Kidney epithelial cell (primary cell): ENCODE results near the gene OPHN1. TPM values are rescaled to one million over a fixed set of nuclear protein-coding genes. Genes with fewer than 3 reads are reported as not detected.

Source experiments
- DNase-seq: peaks from one replicate; pipeline ENCODE4 v3.0.0-alpha.2; 2010; ENCODE audit warnings: low read depth
- H3K27me3 ChIP-seq: 2 replicates; pipeline ENCODE4 v1.6.0; 2011; ENCODE audit warnings: low read length; ENCODE audit not compliant: control insufficient read depth, insufficient read depth
- H3K36me3 ChIP-seq: 2 replicates; pipeline ENCODE4 v1.5.1; 2011; ENCODE audit warnings: low read length; ENCODE audit not compliant: control insufficient read depth, insufficient read depth
- H3K4me3 ChIP-seq: 2 replicates; pipeline ENCODE4 v1.5.1; 2011; ENCODE audit warnings: low read depth, mild to moderate bottlenecking, control low read depth, low read length
- total RNA-seq: library from RNA; depleted of rRNA; stranded (reverse); fragments of >200 nt; gene quantifications from 2 replicates; pipeline ENCODE4 v1.2.3, GENCODE V29; 2015
- TF ChIP-seq, protein P1 (sequence below): IDR thresholded peaks from 2 replicates; pipeline ENCODE4 v1.5.1; 2011; ENCODE audit warnings: mild to moderate bottlenecking, moderate library complexity, low read length, control low read depth, inconsistent platforms; ENCODE audit not compliant: insufficient read depth, poor library complexity, severe bottlenecking

OPHN1 gene
- total RNA-seq, 1 donor from 2014 or later: 6.9 TPM

DNA sequence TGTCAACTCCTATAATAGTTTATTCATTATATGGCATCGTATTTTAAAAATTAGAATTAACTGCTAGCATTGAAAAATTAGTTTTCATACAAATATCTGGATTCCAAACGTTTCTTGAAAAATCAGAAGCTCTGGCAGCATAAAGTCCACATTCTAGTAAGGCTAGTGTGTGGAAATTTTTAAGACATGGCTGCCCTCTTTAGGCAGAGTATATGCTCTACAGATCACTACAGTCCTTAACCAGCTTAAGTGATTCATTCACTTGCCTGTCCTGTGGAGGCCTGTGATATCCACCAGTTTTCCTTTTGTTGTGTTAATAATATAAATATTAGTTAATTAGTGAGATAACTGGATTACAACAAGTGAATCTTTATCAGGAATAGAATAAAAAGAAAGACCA, 287.2 kb downstream of the OPHN1 start:
- Histone ChIP-seq H3K4me3 (no peak overlapping the region), H3K27me3 (no peaks in the 10 kb centered on the region), H3K36me3 (no peaks in the 10 kb centered on the region)
- TF ChIP-seq, protein P1, sequence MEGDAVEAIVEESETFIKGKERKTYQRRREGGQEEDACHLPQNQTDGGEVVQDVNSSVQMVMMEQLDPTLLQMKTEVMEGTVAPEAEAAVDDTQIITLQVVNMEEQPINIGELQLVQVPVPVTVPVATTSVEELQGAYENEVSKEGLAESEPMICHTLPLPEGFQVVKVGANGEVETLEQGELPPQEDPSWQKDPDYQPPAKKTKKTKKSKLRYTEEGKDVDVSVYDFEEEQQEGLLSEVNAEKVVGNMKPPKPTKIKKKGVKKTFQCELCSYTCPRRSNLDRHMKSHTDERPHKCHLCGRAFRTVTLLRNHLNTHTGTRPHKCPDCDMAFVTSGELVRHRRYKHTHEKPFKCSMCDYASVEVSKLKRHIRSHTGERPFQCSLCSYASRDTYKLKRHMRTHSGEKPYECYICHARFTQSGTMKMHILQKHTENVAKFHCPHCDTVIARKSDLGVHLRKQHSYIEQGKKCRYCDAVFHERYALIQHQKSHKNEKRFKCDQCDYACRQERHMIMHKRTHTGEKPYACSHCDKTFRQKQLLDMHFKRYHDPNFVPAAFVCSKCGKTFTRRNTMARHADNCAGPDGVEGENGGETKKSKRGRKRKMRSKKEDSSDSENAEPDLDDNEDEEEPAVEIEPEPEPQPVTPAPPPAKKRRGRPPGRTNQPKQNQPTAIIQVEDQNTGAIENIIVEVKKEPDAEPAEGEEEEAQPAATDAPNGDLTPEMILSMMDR: peak; percentile 25
- peak; percentile 5 for DNase-seq

DNA sequence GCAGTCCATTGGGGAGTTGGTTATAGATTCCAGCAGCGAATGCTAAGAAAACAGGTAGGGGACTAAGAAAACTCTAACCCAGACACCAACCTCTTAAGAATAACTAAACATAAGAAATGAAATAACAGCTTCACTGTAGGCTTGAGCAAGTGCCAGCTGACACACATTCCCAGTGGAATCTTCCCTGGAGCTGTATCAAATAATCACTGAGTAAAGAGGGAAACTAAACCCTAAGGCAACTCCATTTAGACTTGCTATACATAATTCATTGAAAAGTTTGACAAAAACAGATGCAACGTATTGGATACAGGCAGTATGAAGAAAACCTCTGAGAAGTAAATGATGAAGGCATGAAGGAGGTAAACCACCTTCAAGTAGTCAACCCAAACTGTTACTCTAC, 293.5 kb downstream of the OPHN1 start:
- Histone ChIP-seq H3K4me3 (no peak overlapping the region), H3K27me3 (no peaks in the 10 kb centered on the region), H3K36me3 (no peaks in the 10 kb centered on the region)
- no peak for DNase-seq
- TF ChIP-seq, protein P1: no peak

DNA sequence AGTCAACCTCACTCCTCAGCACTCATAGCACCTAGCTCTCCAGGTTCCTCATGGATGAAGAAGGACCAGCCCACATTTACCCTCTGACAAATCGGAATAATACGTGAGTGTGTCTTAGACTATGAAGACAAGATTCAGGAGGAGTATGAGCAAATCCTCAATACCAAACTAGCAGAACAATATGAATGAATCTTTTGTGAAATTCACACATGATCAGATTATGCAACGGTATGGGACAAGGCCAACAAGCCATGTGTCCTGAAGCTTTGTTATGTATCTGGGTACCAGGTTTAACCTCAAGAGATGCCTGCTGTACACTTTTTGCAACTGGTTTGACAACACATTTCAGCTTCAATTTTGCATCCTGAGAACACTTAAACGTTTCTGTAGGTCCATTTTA, 300.1 kb downstream of the OPHN1 start:
- no peak overlapping the region for H3K4me3 ChIP-seq
- TF ChIP-seq, protein P1: no peak
- DNase-seq: no peak
- no peaks in the 10 kb centered on the region for H3K27me3 ChIP-seq
- no peaks in the 10 kb centered on the region for H3K36me3 ChIP-seq

DNA sequence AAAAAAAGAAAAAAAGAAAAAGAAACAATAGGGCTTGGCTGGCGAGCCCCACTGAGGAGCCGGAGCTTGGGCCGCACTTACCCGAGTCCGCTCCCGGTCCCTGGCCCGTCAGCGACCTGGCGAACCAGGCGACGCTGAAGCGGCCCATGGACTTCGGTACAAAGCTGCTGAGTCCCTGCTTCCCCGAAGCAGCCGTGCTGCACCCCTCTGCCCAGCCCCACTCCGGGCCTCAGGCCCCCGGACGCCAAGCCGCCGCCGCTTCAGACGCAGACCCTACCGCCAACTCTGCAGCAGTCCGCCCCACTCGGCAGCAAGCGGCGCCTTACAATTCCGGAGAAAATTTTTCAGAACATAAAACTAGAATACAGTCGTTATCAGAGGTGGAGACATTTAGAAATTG, 300.5 kb downstream of the OPHN1 start:
- no peak overlapping the region for H3K4me3 ChIP-seq

DNA sequence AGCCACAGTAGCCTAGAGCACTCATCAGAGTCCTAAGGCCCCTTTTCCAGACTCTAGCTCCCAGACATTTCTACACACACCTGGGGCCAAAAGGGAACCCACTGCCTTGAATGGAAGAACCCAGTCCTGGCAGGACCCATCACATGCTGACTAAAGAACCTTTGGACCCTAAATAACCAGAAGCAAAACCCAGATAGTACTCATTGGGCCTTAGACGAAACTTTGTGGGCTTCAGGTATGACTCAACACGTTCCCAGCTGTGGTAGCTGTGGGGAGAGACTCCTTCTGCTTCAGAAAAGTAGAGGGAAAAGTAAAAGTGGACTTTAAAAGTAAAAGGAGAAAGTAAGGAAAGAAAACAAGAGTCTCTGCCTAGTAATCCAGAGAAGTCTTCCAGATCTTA, 311.5 kb downstream of the OPHN1 start:
- H3K27me3 ChIP-seq: no peaks in the 10 kb centered on the region
- DNase-seq: no peak
- no peaks in the 10 kb centered on the region for H3K36me3 ChIP-seq
- TF ChIP-seq, protein P1: no peak
- no peak overlapping the region for H3K4me3 ChIP-seq

More for the DNA sequence above, 300.5 kb downstream of the OPHN1 start:
- no peak for DNase-seq
- Histone ChIP-seq H3K36me3 (no peaks in the 10 kb centered on the region), H3K27me3 (no peaks in the 10 kb centered on the region)
- TF ChIP-seq, protein P1: no peak

DNA sequence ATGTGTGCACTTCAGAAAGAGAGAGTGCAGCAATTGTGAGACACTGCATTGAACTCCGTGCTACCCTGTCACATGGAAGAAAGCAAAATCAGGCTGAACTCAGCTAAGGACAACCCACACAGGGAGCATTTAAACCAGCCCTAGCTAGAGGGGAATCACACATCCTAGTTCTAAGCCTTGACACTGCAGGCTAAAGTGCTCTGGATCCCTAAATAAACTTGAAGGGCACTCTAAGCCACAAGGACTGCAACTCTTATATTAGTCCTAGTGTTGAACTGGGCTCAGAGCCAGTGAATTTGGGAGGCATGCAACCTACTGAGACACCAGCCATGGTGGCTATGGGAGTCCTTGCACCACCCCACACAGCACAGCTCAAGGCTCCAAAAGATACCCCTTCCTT, 311.9 kb downstream of the OPHN1 start:
- H3K36me3 ChIP-seq: no peaks in the 10 kb centered on the region
- no peak overlapping the region for H3K4me3 ChIP-seq
- TF ChIP-seq, protein P1: no peak
- no peaks in the 10 kb centered on the region for H3K27me3 ChIP-seq
- no peak for DNase-seq
